Measurements from ENCODE around the gene SOX4.
"Not testable (repeated sequence)": the region's sequence is repeated elsewhere in the genome, so short reads cannot be mapped to it uniquely, and the experiment has no call there.

The SOX4 gene

GRCh38 chr6:21593412-21593926, at the start of gene SOX4:
Gene SOX4 (plus strand): TSS chr6:21593751. CDS start chr6:21594535, 784 bp downstream.
- DNase-seq (ENCODE audit: low spot score): peak; percentile 17

GRCh38 chr6:21552286-21552685, 41.3 kb upstream of the SOX4 start:
- DNase-seq (ENCODE audit: low spot score): not testable (repeated sequence)

- no peak for DNase-seq (ENCODE audit: low spot score)
These were observed 39.3 kb upstream of the SOX4 start for GRCh38 chr6:21554286-21554685.

GRCh38 chr6:21555197-21555596, 38.4 kb upstream of the SOX4 start:
- DNase-seq (ENCODE audit: low spot score): no peak

- no peak for DNase-seq (ENCODE audit: low spot score)
These were observed 37.0 kb upstream of the SOX4 start for GRCh38 chr6:21556511-21556910.

GRCh38 chr6:21556968-21557721, 36.4 kb upstream of the SOX4 start:
- no peak for DNase-seq (ENCODE audit: low spot score)

- no peak for DNase-seq (ENCODE audit: low spot score)
These were observed 34.3 kb upstream of the SOX4 start for GRCh38 chr6:21559238-21559637.

GRCh38 chr6:21560249-21560648, 33.3 kb upstream of the SOX4 start:
- DNase-seq (ENCODE audit: low spot score): no peak

- DNase-seq (ENCODE audit: low spot score): no peak
These were observed 28.1 kb upstream of the SOX4 start for GRCh38 chr6:21565431-21565830.

GRCh38 chr6:21578523-21578922, 15.0 kb upstream of the SOX4 start:
- DNase-seq (ENCODE audit: low spot score): no peak

GRCh38 chr6:21582651-21583050, 10.9 kb upstream of the SOX4 start:
- no peak for DNase-seq (ENCODE audit: low spot score)

GRCh38 chr6:21586300-21586699, 7.3 kb upstream of the SOX4 start:
- no peak for DNase-seq (ENCODE audit: low spot score)

GRCh38 chr6:21586740-21587178, 6.8 kb upstream of the SOX4 start:
- no peak for DNase-seq (ENCODE audit: low spot score)

- DNase-seq (ENCODE audit: low spot score): no peak
These were observed 6.2 kb upstream of the SOX4 start for GRCh38 chr6:21587179-21587960.

GRCh38 chr6:21587961-21588480, 5.5 kb upstream of the SOX4 start:
- DNase-seq (ENCODE audit: low spot score): no peak

- peak; percentile 11 for DNase-seq (ENCODE audit: low spot score)
These were observed 4.8 kb upstream of the SOX4 start for GRCh38 chr6:21588481-21589351.

- peak; percentile 51 for DNase-seq (ENCODE audit: low spot score)
These were observed 3.9 kb upstream of the SOX4 start for GRCh38 chr6:21589352-21590345.

GRCh38 chr6:21590346-21590745, 3.2 kb upstream of the SOX4 start:
- no peak for DNase-seq (ENCODE audit: low spot score)

GRCh38 chr6:21591446-21591845, 2.1 kb upstream of the SOX4 start:
- no peak for DNase-seq (ENCODE audit: low spot score)

GRCh38 chr6:21592953-21593352, 598 bp upstream of the SOX4 start:
- no peak for DNase-seq (ENCODE audit: low spot score)
